Fibroblast of lung (primary cell): ENCODE measurements around the gene CCDC88C.

ENCODE experiments used
- EZH2 ChIP-seq: IDR thresholded peaks from 2 replicates; pipeline ENCODE4 v1.5.1; 2012; ENCODE audit warnings: low read length, control low read depth, mild to moderate bottlenecking; ENCODE audit errors: missing control alignments
- TF ChIP-seq, protein P1 (sequence below), 2 donors: IDR thresholded peaks in 1 of 2; conservative IDR thresholded peaks in 1 of 2; 1 replicate in 1 of 2; 2 replicates in 1 of 2; pipeline ENCODE4 v1.5.1; 2011 to 2012; ENCODE audit warnings: low read length in 2 of 2, control low read depth in 1 of 2, inconsistent platforms in 1 of 2, low read depth in 1 of 2, mild to moderate bottlenecking in 1 of 2

DNA sequence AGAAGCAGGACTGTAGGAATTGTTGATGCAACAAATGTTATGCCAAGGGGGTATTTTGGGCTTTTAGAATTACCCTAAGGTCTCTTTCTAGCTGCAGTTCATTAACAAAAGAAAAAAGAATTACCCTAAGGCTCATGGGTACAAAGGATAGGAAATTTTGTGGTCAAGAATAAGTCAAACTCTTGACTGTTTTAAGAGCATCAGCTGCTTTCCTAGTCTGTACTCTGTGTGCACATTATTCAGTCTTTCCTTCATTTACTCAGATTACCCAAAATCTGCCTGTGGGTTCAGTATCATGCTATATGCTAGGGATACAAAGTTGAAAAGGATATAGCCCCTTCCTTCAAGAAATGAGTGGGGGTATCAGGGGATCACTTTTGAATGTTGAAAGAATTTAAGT lies 36.5 kb upstream of the CCDC88C start:
- TF ChIP-seq, protein P1, sequence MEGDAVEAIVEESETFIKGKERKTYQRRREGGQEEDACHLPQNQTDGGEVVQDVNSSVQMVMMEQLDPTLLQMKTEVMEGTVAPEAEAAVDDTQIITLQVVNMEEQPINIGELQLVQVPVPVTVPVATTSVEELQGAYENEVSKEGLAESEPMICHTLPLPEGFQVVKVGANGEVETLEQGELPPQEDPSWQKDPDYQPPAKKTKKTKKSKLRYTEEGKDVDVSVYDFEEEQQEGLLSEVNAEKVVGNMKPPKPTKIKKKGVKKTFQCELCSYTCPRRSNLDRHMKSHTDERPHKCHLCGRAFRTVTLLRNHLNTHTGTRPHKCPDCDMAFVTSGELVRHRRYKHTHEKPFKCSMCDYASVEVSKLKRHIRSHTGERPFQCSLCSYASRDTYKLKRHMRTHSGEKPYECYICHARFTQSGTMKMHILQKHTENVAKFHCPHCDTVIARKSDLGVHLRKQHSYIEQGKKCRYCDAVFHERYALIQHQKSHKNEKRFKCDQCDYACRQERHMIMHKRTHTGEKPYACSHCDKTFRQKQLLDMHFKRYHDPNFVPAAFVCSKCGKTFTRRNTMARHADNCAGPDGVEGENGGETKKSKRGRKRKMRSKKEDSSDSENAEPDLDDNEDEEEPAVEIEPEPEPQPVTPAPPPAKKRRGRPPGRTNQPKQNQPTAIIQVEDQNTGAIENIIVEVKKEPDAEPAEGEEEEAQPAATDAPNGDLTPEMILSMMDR (conservative IDR thresholded peaks at IDR 0.05 in 1 of 2, IDR thresholded peaks at IDR 0.05 in 1 of 2; ENCODE audit: low read depth in 1 of 2, low read length in 2 of 2), result no peak
- no peak for TF ChIP-seq EZH2
